GM12872 (cell line): ENCODE data around the gene GSS.

Experiments used
- TF ChIP-seq, protein P1 (sequence below): IDR thresholded peaks from 3 replicates; pipeline ENCODE4 v1.5.1; 2011; ENCODE audit warnings: low read depth, mild to moderate bottlenecking, low read length, moderate library complexity; ENCODE audit not compliant: insufficient read depth

GSS gene

DNA sequence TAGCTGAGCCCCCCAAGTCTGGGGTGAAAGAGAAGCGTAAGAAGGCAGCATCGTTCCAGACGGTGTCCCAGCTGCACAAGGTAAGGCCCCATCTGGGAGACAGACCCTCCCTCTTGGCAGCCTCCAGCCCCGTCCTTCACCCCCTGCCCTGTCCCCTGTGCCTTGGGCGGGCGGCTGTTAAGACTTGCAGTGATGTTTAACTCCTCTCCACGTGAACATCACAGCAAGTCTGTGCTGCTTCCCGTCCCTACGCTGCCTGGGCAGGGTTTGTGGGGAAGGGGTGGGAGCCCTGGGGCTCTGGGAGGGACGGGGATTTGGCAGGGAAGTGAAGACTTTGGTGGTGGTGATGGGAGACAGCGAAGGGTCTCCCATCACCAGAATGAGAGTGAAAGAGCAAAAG, 34.6 kb upstream of the GSS start:
- TF ChIP-seq, protein P1, sequence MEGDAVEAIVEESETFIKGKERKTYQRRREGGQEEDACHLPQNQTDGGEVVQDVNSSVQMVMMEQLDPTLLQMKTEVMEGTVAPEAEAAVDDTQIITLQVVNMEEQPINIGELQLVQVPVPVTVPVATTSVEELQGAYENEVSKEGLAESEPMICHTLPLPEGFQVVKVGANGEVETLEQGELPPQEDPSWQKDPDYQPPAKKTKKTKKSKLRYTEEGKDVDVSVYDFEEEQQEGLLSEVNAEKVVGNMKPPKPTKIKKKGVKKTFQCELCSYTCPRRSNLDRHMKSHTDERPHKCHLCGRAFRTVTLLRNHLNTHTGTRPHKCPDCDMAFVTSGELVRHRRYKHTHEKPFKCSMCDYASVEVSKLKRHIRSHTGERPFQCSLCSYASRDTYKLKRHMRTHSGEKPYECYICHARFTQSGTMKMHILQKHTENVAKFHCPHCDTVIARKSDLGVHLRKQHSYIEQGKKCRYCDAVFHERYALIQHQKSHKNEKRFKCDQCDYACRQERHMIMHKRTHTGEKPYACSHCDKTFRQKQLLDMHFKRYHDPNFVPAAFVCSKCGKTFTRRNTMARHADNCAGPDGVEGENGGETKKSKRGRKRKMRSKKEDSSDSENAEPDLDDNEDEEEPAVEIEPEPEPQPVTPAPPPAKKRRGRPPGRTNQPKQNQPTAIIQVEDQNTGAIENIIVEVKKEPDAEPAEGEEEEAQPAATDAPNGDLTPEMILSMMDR, result no peak

DNA sequence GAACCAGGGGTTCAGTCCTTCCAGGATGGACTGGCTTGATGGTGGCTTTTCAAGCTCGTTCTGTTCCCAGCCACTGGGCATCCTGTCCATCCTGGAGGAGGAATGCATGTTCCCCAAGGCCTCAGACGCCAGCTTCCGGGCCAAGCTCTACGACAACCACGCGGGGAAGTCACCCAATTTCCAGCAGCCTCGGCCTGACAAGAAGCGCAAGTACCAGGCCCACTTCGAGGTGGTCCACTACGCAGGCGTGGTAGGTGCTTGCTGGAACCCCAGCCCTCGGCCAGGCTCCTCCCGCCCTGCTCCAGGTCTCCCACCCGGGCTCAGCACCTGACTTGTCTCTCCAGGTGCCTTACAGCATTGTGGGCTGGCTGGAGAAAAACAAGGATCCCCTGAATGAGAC, 34.1 kb upstream of the GSS start:
- TF ChIP-seq, protein P1, result no peak

DNA sequence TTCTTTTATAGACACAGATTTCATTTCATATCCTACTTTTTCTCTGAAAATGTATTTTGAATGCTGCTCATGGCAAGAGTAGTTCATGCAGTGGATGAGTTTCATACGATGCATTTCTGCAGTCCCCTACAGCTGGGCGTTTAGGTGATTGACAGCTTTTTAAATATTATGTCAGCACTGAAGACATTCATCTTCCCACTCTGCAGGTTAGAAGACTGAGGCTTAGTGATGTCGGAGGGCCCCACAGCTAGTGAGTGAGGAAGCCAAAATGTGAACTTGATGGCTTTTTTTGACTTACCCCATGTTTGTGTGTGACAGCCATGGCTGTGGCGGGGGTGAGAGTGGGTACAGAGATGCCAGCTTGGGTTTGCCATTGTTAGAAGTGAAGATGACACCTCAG, 33.5 kb upstream of the GSS start:
- TF ChIP-seq, protein P1, result no peak

DNA sequence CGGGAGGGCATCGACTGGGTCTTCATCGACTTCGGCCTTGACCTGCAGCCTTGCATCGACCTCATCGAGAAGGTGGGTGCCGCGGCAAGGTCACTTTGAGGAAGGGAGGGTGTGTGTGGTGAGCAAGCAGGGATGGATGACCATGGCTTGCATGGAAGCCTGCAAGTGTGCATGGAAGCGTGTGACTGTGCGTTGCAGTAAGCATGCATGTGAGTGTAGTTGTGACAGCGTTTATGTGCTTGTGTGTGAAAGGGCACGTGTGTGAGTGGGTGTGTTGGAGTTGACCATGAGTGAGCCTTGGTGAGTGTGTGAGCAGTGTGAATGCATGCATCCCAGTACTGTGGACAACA, 32.6 kb upstream of the GSS start:
- TF ChIP-seq, protein P1, result no peak

DNA sequence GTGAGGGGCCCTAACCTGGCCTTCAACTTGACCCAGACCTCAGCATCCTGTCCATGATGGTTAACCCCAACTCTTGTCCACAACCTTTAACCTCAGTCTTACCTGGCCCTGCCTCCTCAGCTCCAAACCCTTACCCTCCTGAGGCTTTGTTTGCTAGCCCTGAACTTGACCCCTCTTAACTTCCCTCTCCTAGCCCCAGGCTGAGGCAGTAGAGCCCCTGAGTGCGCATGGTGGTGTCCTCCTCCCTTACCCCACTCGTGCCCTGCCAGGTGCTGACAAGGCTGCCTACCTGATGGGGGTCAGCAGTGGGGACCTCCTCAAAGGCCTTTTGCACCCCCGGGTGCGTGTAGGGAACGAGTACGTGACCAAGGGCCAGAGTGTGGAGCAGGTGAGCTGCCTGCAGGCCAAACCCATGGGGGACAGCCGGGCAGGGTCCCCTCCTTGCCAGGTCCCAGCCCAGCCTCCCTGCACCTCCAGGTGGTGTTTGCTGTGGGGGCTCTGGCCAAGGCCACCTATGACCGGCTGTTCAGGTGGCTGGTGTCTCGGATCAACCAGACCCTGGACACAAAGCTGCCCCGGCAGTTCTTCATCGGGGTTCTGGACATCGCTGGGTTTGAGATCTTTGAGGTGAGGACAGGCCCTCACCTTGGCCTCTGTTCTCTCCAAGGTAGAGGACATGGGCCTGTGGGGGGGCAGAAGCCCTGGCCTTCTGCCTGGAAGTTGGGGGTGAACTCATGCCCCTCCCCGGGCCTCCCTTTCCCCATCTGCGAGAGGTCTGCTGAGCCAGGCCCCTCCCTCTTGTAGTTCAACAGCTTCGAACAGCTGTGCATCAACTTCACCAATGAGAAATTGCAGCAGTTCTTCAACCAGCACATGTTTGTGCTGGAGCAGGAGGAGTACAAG, 31.9 kb upstream of the GSS start:
- TF ChIP-seq, protein P1, result no peak

DNA sequence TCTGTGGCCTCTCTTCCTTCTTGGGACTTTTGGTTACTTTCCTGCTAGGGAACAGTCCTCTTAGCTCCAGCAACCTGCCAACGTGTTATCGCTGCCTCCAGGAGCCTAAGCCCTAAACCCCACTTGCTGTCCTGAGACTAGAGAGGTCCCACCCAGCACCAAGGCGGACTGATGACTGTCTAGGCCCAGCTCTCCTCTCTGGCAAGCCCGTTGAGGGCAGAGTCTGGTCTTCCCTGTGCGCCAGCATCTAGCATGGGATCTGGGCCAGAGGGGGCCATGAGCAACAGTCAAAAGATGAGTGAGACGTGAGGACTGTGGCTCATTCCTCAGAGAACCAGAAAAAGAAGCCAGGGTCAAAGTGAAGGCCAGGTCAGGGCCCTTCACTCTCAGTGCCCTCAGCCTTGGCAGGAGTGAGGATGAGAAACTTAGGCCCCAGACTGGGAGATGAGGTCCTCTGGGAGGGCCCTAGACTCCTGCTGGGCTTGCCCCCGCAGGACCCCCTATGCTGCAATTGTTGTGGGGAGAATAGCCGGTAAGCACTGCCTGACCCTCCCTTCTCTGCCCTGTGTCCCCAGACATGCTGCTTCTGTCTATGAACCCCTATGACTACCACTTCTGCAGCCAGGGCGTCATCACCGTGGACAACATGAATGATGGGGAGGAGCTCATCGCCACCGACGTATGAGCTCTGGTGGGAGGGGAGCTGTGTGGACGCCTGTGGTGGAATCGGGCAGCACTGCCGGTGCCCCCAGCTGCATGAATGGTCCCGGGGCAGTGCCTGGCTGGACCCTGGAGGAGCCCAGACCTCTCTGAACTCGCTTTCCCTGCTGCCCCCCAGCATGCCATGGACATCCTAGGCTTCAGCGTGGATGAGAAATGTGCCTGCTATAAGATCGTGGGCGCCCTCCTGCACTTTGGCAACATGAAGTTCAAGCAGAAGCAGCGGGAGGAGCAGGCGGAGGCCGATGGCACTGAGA, 31.0 kb upstream of the GSS start:
- TF ChIP-seq, protein P1, result no peak
